Endometrium (tissue), 2 donors: Measurements from ENCODE around the gene ANO9.

Source experiments
- FAIRE-seq: peaks from 2 replicates; lab custom pipeline; 2012; peaks lifted over from hg19 to GRCh38; lab: Jason Lieb, UNC
- donor health status: control.
- donor health status: control.

Gene ANO9, protein sequence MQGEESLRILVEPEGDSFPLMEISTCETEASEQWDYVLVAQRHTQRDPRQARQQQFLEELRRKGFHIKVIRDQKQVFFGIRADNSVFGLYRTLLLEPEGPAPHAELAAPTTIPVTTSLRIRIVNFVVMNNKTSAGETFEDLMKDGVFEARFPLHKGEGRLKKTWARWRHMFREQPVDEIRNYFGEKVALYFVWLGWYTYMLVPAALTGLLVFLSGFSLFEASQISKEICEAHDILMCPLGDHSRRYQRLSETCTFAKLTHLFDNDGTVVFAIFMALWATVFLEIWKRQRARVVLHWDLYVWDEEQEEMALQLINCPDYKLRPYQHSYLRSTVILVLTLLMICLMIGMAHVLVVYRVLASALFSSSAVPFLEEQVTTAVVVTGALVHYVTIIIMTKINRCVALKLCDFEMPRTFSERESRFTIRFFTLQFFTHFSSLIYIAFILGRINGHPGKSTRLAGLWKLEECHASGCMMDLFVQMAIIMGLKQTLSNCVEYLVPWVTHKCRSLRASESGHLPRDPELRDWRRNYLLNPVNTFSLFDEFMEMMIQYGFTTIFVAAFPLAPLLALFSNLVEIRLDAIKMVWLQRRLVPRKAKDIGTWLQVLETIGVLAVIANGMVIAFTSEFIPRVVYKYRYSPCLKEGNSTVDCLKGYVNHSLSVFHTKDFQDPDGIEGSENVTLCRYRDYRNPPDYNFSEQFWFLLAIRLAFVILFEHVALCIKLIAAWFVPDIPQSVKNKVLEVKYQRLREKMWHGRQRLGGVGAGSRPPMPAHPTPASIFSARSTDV

DNA sequence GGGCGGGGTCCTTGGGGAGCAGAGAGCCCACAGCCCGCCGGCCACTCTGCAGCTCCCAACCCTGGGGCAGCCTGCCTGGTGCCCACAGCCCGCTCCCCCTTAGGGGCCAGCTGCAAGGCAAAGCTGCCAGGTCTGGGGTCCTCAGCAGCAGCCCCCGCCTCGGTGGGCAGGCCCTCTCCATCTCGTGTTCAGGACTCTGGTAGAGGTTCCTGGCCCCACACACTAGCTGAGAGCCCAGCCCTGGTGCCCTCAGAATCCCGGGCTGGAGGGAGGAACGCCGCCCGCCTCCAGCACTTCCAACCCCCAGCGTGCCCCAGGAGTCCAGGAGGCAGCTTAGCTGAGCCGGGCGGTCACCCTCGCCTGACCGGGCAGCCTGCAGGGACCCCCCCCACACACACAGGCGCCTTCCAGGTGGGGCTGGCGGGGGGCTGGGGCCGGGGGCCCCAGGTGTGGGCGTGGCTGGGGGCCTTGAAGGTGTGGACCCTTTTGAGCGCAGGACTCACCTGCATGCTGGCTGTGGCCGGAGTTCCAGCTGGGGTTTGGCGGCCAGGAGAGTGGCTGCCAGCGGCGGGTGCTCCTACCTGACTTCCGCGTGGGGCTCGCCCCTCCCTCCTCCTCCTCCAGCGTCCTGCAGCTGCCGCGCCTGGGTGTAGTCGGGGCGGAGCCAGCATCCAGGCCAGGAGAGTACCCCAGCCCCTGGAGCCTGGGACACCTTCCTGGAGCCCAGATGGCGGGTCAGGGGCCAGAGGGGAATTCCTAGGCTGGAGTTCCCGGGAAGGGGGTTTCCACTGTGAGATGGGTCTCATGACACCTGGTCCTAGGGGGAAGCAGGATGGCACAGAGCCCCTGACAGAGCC is at the start of gene ANO9:
ANO9 (minus strand) TSS at position 594 of the 857 bp plus-strand sequence; CDS start at position 509, 85 bp downstream.
- FAIRE-seq = no peak

DNA sequence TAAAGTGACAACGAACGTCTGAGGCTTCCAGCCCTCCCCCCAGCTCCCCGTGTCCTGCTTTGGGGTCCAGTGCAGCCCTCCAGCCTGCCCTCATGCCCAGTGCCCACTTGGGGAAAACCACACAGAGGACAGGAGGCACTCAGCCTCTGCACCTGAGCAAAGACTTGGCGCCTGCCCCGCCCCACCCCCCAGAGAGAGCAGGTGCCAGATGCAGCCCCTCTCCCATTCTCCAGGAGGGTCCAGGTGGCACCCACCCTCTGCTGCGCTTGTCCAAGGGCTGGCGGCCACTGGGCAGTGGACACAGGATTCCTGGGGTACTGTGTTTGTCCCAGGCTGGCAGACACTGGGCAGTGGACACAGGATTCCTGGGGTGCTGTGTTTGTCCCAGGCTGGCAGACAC is 49.5 kb upstream of the ANO9 start:
- FAIRE-seq = no peak

DNA sequence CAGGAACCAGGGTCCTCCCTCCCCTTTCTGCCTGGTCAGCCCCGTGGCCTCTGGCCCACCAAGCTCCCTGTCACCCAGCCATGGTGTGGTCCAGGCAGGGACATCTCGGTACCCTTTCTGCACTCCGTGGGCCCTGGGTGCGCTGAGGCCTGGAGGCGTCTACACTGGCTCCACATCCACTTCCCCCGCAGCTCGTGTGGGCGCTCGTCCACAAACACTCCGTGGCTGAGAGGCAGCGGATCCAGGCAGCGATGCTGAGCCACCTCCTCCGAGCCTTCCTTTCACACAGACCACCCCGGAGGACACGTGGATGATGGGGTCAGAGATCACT is 49.1 kb upstream of the ANO9 start:
- FAIRE-seq = no peak

DNA sequence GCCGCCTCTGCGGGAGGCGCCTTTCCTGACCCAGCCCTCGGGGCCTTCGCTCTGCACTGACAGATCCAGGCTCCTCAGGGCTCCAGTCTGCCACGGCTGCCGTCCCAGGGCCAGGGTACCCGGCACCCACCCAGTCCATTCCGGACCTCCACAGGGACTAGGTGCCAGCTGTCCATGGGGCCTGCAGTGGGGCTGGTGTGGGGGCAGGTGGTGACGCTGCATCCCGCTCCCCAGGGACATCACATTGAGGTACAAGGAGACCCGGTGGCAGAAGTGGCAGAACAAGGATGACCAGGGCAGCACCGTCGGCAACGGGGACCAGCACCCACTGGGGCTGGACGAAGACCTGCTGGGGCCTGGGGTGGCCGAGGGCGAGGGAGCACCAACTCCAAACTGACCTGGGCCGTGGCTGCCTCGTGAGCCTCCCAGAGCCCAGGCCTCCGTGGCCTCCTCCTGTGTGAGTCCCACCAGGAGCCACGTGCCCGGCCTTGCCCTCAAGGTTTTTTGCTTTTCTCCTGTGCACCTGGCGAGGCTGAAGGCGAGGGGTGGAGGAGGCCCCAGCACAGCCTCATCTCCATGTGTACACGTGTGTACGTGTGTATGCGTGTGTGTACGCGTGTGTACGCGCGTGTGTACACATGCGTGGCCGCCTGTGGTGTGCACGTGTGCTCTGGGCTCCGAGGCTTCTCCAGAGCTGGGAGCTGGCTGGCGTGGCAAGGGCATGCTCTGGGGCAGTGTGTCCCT is 48.5 kb upstream of the ANO9 start:
- no peak for FAIRE-seq

DNA sequence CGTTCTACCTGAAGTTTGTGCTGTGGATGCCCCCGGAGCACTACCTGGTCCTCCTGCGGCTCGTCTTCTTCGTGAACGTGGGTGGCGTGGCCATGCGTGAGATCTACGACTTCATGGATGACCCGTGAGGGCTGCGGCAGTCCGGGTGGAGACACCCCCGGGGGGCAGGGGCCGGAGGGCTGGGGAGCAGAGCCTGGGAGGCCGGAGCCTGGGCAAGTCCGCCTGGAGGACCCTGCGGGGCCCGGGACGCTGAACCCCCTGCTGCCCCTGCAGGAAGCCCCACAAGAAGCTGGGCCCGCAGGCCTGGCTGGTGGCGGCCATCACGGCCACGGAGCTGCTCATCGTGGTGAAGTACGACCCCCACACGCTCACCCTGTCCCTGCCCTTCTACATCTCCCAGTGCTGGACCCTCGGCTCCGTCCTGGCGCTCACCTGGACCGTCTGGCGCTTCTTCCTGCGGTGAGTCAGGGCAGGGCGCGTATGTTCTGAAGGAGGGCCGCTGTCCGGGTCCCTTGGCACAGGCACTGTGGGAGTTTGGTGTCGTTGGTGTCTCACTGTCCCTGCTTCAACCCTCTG is 47.9 kb upstream of the ANO9 start:
- FAIRE-seq = no peak

DNA sequence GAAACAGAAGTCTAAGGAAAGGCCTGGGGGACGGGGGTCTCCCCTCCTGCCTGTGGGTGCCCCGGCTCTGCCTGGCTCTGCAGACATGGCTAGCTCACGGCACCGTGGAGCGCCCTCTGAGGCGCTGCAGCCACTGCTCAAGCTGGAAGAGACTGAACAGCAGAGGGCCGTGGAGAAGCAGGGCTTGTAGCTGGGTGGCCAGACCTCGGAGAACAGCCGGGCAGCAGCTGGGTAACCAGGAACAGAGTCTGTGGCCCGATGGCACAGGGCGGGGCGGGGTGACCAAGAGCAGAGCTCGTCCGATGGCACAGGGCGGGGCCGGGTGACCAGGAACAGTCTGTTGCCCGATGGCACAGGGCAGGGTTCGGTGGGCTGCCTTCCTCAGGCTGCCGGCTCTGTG is 47.2 kb upstream of the ANO9 start:
- FAIRE-seq = no peak

DNA sequence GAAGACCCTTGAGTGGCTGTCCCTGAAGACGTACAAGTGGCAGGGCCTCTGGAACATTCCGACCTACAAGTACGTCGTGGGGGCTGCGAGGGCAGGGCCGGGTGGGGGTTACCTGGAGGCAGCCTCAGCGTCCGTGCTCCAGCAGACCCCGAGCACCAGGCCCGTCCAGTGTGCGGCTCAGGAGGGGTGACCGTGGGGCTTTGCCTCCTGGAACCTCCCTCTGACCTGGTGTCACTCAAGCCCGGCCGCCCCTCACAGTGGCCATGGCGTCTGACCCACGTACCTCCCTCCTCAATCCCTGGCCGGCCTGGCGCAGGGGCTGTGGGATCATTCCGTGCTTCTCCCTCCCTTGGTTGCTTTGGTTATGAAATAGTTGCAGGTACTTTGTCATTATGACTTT is 46.8 kb upstream of the ANO9 start:
- no peak for FAIRE-seq

DNA sequence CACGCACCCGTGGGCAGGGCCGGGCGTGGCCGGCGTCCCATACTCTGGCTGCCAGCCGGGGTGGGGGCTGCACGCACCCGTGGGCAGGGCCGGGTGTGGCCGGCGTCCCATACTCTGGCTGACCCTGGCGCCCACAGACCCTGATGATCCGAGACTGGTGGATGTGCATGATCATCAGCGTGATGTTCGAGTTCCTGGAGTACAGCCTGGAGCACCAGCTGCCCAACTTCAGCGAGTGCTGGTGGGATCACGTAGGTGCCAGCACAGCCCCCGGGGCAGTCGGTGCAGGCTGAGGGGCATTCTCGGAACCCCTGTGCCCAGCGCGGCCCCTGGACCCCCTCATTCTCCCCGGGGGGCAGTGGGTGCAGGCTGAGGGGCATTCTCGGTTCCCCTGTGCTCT is 46.3 kb upstream of the ANO9 start:
- no peak for FAIRE-seq

DNA sequence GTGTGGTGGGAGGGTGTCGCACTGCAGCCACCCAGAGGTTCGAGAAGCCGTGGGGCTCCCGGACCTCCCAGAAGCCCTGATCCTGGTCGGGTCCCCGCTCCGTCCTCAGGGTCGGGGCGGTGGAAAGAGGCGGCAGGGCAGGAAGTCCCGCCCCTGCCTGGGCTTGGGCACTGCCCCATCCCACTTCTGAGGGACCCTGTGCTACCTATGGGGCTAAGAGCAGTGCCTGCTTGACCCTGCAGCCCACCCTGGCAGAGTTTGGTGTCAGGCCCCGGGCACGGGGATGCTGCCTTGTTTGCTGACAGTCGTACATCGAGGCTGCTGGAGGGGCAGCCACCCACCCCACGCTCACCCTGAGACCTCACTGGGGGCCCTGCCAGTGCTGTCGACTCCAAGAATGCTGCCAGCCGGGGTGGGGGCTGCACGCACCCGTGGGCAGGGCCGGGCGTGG is 45.8 kb upstream of the ANO9 start:
- no peak for FAIRE-seq

DNA sequence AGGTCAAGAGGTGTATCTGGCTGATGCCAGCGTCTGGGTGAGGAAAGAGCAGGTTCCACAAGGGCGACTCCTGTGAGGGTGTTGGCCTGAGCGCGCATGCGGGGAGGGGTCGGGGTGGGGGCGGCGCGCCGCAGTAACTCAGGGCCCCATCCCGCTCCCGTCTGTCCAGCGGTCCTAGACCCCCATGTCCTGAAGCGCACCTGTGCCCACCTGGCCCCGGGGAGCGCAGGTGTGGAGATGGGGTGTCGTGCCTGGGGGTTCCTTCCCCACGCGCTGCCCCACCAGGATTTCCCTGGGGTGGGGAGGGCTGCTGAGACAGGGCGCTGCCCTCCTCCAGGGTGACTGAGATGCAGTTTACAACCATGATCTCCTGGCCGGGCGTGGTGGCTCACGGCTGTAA is 44.4 kb upstream of the ANO9 start:
- FAIRE-seq = no peak

DNA sequence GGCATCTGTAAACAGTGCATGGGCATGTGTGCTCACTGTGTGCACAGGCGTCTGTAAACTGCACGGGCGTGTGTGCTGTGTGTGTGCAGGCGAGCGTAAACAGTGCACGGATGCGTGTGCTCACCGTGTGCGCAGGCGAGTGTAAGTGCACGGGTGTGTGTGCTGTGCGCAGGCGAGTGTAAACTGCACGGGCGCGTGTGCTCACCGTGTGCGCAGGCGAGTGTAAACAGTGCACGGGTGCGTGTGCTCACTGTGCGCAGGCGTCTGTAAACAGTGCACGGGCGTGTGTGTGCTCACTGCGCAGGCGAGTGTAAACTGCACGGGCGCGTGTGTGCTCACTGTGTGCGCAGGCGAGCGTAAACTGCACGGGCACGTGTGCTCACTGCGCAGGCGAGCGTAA is 42.8 kb upstream of the ANO9 start:
- no peak for FAIRE-seq

DNA sequence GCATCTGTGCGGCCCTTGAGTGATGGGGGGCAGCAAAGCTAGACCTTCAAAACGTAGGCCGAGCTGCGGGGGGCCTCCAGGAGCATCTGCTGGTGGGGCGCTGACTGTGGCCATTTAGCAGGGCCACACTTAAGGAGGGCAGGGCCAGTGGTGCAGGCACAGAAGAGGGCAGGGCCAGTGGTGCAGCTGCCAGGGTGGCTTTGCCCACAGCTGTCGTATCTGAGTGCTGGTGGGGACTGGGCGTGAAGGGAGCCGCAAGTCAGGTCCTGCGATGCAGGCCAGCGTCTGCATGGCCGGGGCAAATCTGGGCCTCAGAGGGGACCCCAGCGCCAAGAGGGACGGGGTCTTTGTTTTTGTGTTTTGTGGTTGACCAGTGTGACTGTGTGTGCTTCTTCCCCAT is 37.5 kb upstream of the ANO9 start:
- FAIRE-seq = no peak

DNA sequence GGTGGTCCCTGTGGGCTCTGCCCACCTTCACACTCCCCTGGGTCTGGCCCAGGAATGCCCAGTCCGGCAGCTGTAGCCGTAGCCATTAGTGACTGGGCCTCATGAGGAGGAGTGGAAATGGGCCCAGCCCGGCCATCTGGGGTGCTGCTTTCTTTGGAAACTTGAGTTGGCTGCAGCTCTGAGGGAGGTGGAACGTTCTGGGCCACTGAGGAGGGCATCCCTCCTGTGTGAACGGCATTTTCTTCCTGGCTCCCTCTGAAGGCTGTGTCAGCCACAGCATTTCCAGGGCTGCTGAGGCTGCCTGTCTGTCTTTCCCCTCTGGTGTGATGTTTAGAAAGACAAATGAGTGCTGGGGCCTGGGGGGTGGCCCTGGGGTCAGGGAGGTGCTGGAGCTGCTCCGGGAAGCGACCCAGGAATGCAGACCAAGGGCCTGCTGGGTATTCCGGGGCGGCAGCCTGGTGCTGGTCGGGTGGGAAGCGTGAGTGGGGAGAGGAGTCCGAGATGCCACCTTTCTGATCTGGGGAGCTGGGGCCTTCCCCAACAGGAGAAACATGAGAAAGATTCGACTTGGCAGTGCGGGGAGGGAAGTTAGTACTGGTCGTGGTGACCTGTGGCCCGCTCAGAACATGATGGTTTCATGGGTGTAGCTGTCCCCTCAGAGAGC is 35.4 kb upstream of the ANO9 start:
- FAIRE-seq = no peak

DNA sequence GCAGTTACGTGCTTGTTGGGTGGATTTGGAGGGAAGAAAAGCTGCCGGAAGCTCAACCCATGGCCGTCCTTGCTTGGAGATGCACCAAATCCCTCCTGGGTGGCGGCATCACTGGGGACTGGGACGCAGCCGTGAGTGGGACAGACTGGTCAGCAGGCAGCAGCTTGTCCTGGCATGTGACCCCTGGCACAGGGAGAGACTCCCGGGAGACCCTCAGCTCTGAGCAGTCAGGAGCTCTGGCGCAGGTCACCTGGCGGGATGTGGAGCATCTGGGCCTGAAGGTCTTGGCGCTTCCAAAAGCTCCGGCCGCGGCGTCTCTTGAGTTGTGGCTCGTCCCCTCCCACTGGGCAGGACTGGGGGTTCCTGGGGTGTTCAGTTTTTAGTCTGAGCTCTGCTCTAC is 34.6 kb upstream of the ANO9 start:
- no peak for FAIRE-seq

DNA sequence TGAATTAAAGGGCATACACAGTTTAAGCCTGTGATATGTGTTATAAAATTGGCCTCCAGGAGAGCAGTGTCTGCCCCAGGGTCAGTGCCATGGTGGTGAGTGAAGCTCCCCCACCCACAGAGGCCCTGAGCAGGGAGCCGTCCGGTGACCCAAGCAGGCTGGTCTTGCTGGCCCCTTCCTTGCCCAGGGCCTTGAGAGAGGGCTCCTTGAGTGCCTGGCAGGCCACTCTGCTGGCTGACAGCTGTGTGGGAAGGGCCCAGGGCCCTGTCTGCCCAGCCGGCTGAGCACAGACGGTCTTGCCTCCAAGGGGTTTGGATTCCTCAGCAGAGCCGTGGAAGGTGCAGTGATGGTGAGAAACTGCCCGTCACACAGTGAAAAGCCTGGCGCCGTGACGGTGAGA is 34.1 kb upstream of the ANO9 start:
- FAIRE-seq = no peak

DNA sequence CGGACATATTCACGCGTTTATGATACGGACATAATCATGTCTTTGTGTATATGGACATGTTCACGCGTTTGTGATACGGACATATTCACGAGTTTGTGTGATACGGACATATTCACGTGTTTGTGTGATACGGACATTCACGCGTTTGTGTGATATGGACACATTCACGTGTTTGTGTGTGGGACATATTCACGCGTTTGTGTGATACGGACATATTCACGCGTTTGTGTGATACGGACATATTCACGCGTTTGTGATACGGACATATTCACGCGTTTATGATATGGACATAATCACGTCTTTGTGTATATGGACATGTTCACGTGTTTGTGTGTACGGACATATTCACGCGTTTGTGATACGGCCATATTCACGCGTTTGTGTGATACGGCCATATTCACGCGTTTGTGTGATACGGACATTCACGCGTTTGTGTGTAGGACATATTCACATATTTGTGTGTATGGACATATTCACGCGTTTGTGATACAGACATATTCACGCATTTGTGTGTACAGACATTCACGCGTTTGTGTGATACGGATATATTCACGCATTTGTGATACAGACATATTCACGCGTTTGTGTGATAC is 33.2 kb upstream of the ANO9 start:
- FAIRE-seq = no peak

DNA sequence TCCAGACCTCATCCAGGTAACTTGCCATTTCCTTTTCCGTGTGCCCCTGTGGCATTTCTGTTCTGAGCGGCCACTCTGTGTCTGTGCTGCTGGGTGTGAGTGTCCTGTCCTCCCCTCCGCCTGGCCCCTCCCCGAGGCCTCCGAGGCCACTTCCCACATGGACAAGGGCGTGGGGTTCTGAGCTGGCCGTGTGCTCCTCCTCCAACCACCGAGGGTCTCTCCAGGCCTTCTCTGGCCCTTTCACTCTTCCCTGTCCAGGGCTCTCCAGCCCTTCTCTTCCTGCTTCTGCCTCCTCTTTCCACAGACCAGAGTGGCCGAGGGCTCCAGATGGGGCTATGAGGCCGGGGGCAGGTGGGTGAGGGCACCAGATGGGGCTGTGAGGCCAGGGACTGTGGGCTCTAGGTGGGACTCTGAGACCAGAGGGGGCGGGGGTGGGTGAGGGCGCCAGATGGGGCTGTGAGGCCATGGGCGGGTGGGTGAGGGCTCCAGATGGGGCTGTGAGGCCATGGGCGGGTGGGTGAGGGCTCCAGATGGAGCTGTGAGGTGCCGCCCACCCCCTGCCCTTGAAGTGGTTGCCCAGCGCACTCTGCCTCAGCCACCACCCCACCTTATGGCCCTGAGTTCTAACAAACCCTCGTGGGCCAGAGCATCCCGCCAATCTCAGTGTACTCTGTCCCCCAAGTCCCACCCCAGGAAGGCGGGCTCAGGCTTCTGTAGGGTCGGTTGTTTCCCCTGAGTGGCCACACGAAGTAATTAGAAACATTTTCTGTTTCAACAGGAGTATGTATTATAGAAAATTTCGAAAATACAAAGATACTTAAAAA is 32.4 kb upstream of the ANO9 start:
- FAIRE-seq = no peak

DNA sequence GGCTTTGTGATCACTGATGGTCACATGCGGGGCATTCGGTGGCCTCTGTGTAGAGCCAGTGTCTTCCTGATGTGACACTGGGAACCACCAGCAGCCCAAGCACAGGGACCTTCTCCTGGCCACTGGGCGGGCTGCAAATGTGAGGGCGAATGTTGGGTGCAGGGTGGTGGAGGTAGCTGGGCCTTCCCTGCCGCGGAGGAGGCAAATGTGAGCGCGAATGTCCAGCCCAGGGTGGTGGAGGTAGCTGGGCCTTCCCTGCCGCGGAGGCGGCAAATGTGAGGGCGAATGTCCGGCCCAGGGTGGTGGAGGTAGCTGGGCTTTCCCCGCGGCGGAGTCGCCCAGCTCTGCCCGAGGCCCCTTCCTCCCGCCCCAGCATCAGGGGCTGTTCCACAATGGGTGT is 31.6 kb upstream of the ANO9 start:
- no peak for FAIRE-seq

DNA sequence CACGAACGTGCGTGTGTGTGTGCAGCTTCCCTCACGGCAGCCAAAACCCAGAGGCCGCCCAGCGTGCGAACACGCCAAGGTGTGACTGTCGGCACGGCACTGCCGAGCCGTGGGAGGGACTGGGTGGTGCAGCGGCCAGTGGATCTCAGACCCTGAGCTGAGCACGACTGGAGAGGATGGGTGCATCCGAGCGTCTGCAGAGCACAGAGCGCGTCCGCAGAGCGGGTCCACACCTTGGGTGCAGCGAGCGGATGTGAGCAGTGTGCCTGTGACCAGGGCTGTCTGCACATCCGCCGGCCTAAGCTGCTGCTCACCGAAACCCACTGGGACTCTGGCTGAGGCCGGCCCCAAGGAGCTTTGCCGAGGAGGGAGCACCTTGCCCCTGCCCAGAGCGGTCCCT is 31.0 kb upstream of the ANO9 start:
- no peak for FAIRE-seq

DNA sequence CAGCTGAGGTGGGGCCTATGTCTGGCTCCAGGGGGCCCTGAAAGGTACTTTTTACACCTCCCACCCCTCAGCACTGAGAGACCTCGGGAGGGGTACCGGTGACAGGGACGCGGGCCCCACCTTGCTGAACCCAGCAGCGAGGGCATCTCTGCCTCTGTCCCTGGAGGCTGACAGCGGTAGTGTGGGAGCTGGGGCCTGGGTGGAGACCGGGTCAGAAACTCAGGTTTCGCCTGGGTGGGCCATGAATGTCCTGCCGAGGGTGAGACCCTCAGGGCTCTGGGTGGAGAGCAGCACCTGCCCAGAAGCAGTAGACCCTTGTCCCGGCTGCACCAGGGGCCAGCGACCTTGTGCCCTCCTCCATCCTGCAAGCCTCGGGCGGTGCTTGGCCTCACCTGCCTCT is 30.5 kb upstream of the ANO9 start:
- FAIRE-seq = no peak
